CD14-positive monocyte (primary cell): ENCODE measurements around the gene NLE1. TPM values are rescaled to one million over a fixed set of nuclear protein-coding genes. Genes with fewer than 3 reads are reported as not detected.

Source experiments
- DNase-seq, 3 donors: peaks; one replicate each; pipeline ENCODE4 v3.0.0-alpha.2; 2011 to 2022
- H2AFZ ChIP-seq: 2 replicates; pipeline ENCODE4 v1.6.0; 2012; ENCODE audit warnings: mild to moderate bottlenecking, low read depth, low read length, inconsistent platforms; ENCODE audit not compliant: insufficient read depth, poor library complexity, severe bottlenecking
- H3K27ac ChIP-seq, 2 donors: 1 replicate in 1 of 2; 2 replicates in 1 of 2; pipeline ENCODE4 v1.5.1; 2012 to 2013; ENCODE audit warnings: low read length in 2 of 2, control low read depth in 1 of 2, inconsistent platforms in 1 of 2, low read depth in 1 of 2, mild to moderate bottlenecking in 1 of 2
- H3K27me3 ChIP-seq, 2 donors: one replicate each; pipeline versions ENCODE4 v1.6.0 to v1.6.1; 2011 to 2013; ENCODE audit warnings: low read length in 2 of 2; ENCODE audit not compliant: control insufficient read depth in 2 of 2, insufficient read depth in 2 of 2
- H3K36me3 ChIP-seq, 2 donors: replicated peaks in 1 of 2; 1 replicate in 1 of 2; 2 replicates in 1 of 2; pipeline versions ENCODE4 v1.5.1 to v1.6.1; 2012 to 2013; ENCODE audit warnings: low read length in 2 of 2, control low read depth in 1 of 2, inconsistent platforms in 1 of 2, mild to moderate bottlenecking in 1 of 2; ENCODE audit not compliant: insufficient read depth in 2 of 2, control insufficient read depth in 1 of 2
- H3K4me1 ChIP-seq, 2 donors: 1 replicate in 1 of 2; 2 replicates in 1 of 2; pipeline versions ENCODE4 v1.5.1 to v1.6.1; 2012 to 2013; ENCODE audit warnings: low read length in 2 of 2, control low read depth in 1 of 2, inconsistent platforms in 1 of 2, mild to moderate bottlenecking in 1 of 2, moderate library complexity in 1 of 2; ENCODE audit not compliant: insufficient read depth in 2 of 2, control insufficient read depth in 1 of 2
- H3K4me2 ChIP-seq: replicated peaks from 2 replicates; pipeline ENCODE3; 2012; ENCODE audit warnings: low read length, moderate library complexity, mild to moderate bottlenecking; ENCODE audit not compliant: poor library complexity, severe bottlenecking; ENCODE audit errors: extremely low read depth
- H3K4me3 ChIP-seq, 3 experiments: fragments of 200-600 bp in 1 of 3; sonication (generic) in 1 of 3; replicated peaks in 1 of 3; 1 replicate in 2 of 3; 2 replicates in 1 of 3; pipeline ENCODE4 v1.5.1; 2011 to 2013; ENCODE audit warnings: low read length in 3 of 3, mild to moderate bottlenecking in 3 of 3, control low read depth in 2 of 3, low read depth in 2 of 3, inconsistent platforms in 1 of 3, moderate library complexity in 1 of 3
- H3K79me2 ChIP-seq: 2 replicates; pipeline ENCODE4 v1.6.0; 2012; ENCODE audit warnings: mild to moderate bottlenecking, control low read depth, inconsistent platforms, low read length, moderate library complexity; ENCODE audit not compliant: insufficient read depth
- H3K9ac ChIP-seq: 2 replicates; pipeline ENCODE4 v1.6.0; 2017; ENCODE audit warnings: low read length, mild to moderate bottlenecking; ENCODE audit not compliant: insufficient read depth, poor library complexity, severe bottlenecking
- H3K9me3 ChIP-seq, 2 donors: replicated peaks in 1 of 2; 1 replicate in 1 of 2; 2 replicates in 1 of 2; pipeline versions ENCODE4 v1.5.1 to v1.6.1; 2012 to 2013; ENCODE audit warnings: low read length in 2 of 2, control low read depth in 1 of 2; ENCODE audit not compliant: control insufficient read depth in 1 of 2, insufficient read depth in 1 of 2
- H4K20me1 ChIP-seq: 2 replicates; pipeline ENCODE4 v1.6.0; 2012; ENCODE audit warnings: mild to moderate bottlenecking, low read length, control low read depth, moderate library complexity; ENCODE audit not compliant: insufficient read depth
- H3K27ac Mint-ChIP-seq, 7 donors: one replicate each; pipeline ENCODE4 v1.8.0; 2020; ENCODE audit warnings: mild to moderate bottlenecking in 7 of 7, mixed read lengths in 7 of 7, moderate library complexity in 6 of 7, inconsistent platforms in 2 of 7
- H3K27me3 Mint-ChIP-seq, 3 donors: one replicate each; pipeline ENCODE4 v1.8.0; 2021 to 2022; ENCODE audit warnings: low read depth in 3 of 3, mild to moderate bottlenecking in 3 of 3, mixed read lengths in 3 of 3, moderate library complexity in 3 of 3, inconsistent platforms in 1 of 3
- H3K36me3 Mint-ChIP-seq, 2 donors: one replicate each; pipeline ENCODE4 v1.8.0; 2020; ENCODE audit warnings: mixed read lengths in 2 of 2, inconsistent platforms in 1 of 2, mild to moderate bottlenecking in 1 of 2
- H3K4me1 Mint-ChIP-seq: one replicate; pipeline ENCODE4 v1.8.0; 2020; ENCODE audit warnings: mild to moderate bottlenecking, mixed read lengths
- H3K4me3 Mint-ChIP-seq, 2 donors: one replicate each; pipeline ENCODE4 v1.8.0; 2020; ENCODE audit warnings: mild to moderate bottlenecking in 2 of 2, mixed read lengths in 2 of 2, moderate library complexity in 1 of 2
- H3K9me3 Mint-ChIP-seq, 7 donors: one replicate each; pipeline ENCODE4 v1.8.0; 2020 to 2022; ENCODE audit warnings: mixed read lengths in 7 of 7, mild to moderate bottlenecking in 6 of 7, moderate library complexity in 6 of 7, inconsistent platforms in 2 of 7
- CTCF ChIP-seq: fragments of 200-600 bp; IDR thresholded peaks from one replicate; pipeline ENCODE4 v1.8.0; 2022; ENCODE audit warnings: antibody characterized with exemption, mild to moderate bottlenecking
- WGBS: methylation state at CpG from one replicate; pipeline ENCODE4 v1.1.5; 2013; ENCODE audit warnings: missing lambda C conversion rate; ENCODE audit not compliant: insufficient coverage; 5-methylcytosine and 5-hydroxymethylcytosine counted together
- intact Hi-C, 2 donors: fragments of 100-400 bp; cut with micrococcal nuclease; formaldehyde crosslinking; loops; one replicate each; pipeline versions ENCODE4 v1.15.0 to v1.15.1; 2023
- polyA plus RNA-seq, 3 donors: library from polyadenylated mRNA; depleted of rRNA in 1 of 3; unstranded in 2 of 3; stranded (reverse) in 1 of 3; fragments of 300-500 nt in 2 of 3; fragments of >200 nt in 1 of 3; fragmentation: Illumina TruSeq in 2 of 3; gene quantifications; 1 replicate in 2 of 3; 2 replicates in 1 of 3; pipeline ENCODE4 v1.2.3, GENCODE V29; 2012 to 2021

The NLE1 gene
- polyA plus RNA-seq, 3 donors = 1.6 to 3.6 (median 2.2) TPM

- no peak overlapping the region for H2AFZ ChIP-seq
- no peaks in the 10 kb centered on the region for H3K9me3 ChIP-seq
- Mint-ChIP-seq H3K36me3 (no peaks in the 10 kb centered on the region), H3K27me3 (peaks cover 1 to 8% (median 2%) of the 10 kb centered on the region in 3 donors), H3K4me3 (no peak overlapping the region), H3K4me1 (no peaks in the 10 kb centered on the region), H3K9me3 (peaks cover 0 to 6% (median 2%) of the 10 kb centered on the region in 7 donors), H3K27ac (no peak overlapping the region)
- H3K79me2 ChIP-seq = no peaks in the 10 kb centered on the region
- no peak overlapping the region for H3K9ac ChIP-seq
- no peak overlapping the region for H3K4me3 ChIP-seq
- TF ChIP-seq CTCF = no peak
- intact Hi-C loops = no loop called here
- DNase-seq = no peak
- no peaks in the 10 kb centered on the region for H3K36me3 ChIP-seq
- no peak overlapping the region for H3K4me2 ChIP-seq
- 95% methylated on average over 4 of the region's 8 CpGs for WGBS
- no peaks in the 10 kb centered on the region for H3K27me3 ChIP-seq
- H3K4me1 ChIP-seq = no peaks in the 10 kb centered on the region
- H3K27ac ChIP-seq = no peak overlapping the region
- no peaks in the 10 kb centered on the region for H4K20me1 ChIP-seq
Observed at GRCh38 chr17:35176897-35177296, 34.8 kb upstream of the NLE1 start.

- Histone ChIP-seq H3K4me2 (no peak overlapping the region), H4K20me1 (no peaks in the 10 kb centered on the region), H3K36me3 (no peaks in the 10 kb centered on the region), H3K4me3 (no peak overlapping the region), H3K27me3 (no peaks in the 10 kb centered on the region), H2AFZ (no peak overlapping the region), H3K79me2 (no peaks in the 10 kb centered on the region), H3K4me1 (no peaks in the 10 kb centered on the region), H3K27ac (no peak overlapping the region), H3K9ac (no peak overlapping the region), H3K9me3 (no peaks in the 10 kb centered on the region)
- Mint-ChIP-seq H3K9me3 (peaks cover 0 to 6% (median 2%) of the 10 kb centered on the region in 7 donors), H3K27ac (no peak overlapping the region), H3K27me3 (peaks cover 1 to 4% (median 2%) of the 10 kb centered on the region in 3 donors), H3K4me3 (no peak overlapping the region), H3K36me3 (no peaks in the 10 kb centered on the region), H3K4me1 (peaks cover 3% of the 10 kb centered on the region)
- no peak for DNase-seq
- WGBS = 90% methylated on average over 3 of the region's 9 CpGs
- intact Hi-C loops = no loop called here
- no peak for TF ChIP-seq CTCF
Observed at GRCh38 chr17:35175638-35176415, 33.7 kb upstream of the NLE1 start.
